GM19455 (cell line): Measurements from ENCODE around the gene LRRFIP2.

Source experiments
- ATAC-seq: cut with Tn5 transposase; IDR thresholded peaks from one replicate; pipeline ENCODE4 v1.9.1; 2021; ENCODE audit not compliant: unreplicated experiment

The LRRFIP2 gene

GRCh38 chr3:37028329-37028728 lies 146.1 kb downstream of the LRRFIP2 start:
- no peak for ATAC-seq

DNA sequence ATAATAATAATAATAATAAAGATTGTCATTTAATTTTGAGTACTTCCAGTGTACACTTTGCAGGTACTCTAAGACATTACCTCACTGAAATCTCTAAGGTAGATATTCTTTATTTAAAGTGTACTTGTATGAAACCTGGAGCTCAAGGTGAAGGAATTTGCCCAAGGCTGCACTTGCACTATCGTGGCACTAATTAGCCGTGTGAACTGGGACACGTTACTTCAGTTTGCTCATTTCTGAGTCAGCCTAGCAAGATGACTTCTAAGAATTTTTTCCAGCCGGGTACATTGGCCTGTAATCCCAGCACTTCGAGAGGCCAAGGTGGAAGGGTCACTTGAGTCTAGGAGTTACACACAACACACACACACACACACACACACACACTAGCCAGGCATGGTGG lies 147.5 kb downstream of the LRRFIP2 start:
- ATAC-seq = no peak

DNA sequence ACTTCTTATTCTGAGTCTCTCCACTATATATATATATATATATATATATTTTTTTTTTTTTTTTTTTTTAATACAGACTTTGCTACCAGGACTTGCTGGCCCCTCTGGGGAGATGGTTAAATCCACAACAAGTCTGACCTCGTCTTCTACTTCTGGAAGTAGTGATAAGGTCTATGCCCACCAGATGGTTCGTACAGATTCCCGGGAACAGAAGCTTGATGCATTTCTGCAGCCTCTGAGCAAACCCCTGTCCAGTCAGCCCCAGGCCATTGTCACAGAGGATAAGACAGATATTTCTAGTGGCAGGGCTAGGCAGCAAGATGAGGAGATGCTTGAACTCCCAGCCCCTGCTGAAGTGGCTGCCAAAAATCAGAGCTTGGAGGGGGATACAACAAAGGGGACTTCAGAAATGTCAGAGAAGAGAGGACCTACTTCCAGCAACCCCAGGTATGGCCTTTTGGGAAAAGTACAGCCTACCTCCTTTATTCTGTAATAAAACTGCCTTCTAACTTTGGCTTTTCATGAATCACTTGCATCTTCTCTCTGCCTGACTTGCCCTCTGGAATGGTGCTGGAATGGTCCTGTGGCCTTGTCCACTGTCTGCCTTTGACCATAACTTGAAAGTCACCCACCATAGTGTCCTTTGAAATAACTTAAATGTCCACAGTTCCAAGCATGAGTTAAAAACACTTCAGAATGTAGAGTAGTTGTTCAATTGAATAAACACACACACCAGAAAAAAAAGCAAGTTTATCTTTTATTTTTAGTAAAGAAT lies 148.6 kb downstream of the LRRFIP2 start:
- no peak for ATAC-seq

GRCh38 chr3:37024820-37025405 lies 149.5 kb downstream of the LRRFIP2 start:
- ATAC-seq = no peak

DNA sequence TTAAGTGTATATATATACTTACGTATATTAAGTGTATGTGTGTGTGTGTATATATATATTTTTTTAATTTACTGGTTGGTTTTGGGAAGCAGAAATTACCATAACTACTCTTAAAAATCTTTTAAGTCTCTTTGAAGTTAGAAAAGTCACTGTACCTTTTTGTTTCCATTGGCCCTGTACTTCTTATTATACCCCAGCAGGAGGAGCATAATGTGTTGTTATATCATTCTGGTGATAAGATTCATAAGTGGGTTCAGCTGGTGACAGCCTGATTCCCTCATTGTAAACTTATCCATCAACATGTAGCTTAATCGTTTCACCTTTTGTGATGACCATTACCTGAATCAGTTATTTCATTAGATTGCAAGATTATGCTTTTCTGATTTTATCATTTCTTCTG lies 150.3 kb downstream of the LRRFIP2 start:
- ATAC-seq = no peak

DNA sequence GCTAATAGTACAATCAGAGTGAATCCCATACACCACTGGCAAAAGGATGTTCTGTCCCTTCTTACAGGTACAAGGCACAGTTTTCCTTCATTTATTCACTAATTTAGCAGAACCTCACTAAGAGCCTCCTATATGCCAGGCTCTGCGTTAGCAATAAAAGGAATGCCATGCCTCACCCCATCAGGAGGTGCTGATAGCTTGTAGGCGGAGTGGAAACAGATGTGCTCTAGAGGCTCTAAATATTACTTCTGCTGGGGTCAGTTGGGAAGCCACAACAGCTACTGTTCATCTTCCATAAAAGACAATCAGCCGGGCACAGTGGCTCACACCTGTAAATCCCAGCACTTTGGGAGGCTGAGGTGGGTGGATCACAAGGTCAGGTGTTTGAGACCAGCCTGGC lies 156.7 kb downstream of the LRRFIP2 start:
- ATAC-seq = no peak

GRCh38 chr3:37016903-37017302 lies 157.5 kb downstream of the LRRFIP2 start:
- no peak for ATAC-seq

- no peak for ATAC-seq
Observed at GRCh38 chr3:37015642-37016041, 158.7 kb downstream of the LRRFIP2 start.

DNA sequence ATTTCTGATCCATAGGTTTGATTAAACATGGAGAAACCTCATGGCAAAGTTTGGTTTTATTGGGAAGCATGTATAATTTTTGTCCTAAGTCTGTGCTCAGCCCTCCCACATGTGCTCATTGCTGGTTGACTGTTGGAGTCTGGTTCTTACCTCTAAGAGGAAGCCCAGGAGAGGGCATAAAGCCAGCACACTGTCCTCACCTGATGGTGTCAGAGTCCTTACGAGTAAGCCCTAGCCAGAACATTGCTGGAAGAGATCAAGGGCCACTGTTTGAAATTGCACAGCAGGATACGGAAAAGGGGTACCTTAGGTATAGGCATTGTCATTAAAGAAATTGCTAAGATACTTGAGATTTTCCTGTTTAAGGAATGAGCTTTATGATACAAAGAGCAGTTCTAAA lies 159.8 kb downstream of the LRRFIP2 start:
- ATAC-seq = no peak
